ENCODE data around the gene NUTM2A.
"Not testable (repeated sequence)": the region's sequence is repeated elsewhere in the genome, so short reads cannot be mapped to it uniquely, and the experiment has no call there.

Gene NUTM2A

DNA sequence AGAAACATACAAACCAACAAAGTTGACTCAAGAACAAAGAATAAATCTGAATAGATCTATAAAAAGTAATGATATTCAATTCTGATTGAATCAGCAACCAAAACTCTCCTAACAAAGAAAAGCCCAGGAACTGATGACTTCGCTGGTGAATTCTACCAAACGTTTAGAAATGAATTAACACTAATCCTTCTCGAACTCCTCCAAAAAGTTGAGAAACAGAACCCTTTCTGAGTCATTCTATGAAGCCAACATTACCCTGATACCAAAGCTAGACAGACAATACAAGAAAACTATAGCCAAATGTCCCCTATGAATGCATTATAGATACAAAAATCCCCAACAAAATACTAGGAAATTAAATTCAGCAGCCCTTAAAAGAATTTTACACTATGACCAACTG, 16.9 kb downstream of the NUTM2A start:
- not testable (repeated sequence) for DNase-seq (ENCODE audit: low read depth); H3K4me3 ChIP-seq (ENCODE audit: low read depth, low read length)

DNA sequence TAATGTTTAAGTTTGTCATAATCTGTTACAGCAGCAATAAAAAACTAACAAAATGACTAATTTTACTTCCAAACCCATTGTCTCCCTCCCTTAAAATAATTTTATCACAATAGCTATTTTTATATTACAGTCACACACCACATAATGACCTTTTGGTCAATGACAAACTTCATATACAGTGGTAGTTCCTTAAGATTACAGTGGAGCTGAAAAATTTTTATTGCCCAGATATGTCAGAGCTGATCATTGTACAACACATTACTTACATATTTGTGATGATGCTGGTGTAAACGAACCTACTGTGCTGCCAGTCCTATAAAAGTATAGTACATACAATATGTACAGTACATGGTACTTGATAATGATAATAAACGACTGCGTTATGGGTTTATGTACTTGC, 22.1 kb downstream of the NUTM2A start:
- not testable (repeated sequence) for H3K4me3 ChIP-seq (ENCODE audit: low read depth, low read length)

DNA sequence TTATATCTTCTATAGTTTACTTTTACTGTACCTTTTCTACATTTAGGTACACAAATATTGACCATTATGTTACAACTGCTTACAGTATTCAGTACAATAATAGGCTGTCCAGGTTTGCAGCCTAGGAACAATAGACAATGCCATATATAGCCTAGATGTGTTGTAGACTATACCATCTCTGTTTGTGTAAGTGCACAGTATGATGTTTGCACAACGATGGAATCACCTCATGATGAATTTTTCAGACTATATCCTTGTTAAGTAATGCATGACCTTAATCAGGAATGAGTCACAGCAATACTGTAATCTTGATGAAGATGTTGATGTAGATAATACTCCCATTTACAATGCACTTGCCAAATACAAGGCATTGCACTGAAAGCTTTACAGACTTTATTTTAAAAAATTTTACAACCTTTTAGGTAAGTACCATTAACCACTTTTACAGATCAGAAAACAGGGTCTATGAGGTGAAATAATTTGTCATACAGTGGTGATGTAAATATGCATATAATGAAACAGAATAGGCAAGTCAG, 23.6 kb downstream of the NUTM2A start:
- not testable (repeated sequence) for DNase-seq (ENCODE audit: low read depth); H3K4me3 ChIP-seq (ENCODE audit: low read depth, low read length)

More for the DNA sequence above, 22.1 kb downstream of the NUTM2A start:
- not testable (repeated sequence) for DNase-seq (ENCODE audit: low read depth)

DNA sequence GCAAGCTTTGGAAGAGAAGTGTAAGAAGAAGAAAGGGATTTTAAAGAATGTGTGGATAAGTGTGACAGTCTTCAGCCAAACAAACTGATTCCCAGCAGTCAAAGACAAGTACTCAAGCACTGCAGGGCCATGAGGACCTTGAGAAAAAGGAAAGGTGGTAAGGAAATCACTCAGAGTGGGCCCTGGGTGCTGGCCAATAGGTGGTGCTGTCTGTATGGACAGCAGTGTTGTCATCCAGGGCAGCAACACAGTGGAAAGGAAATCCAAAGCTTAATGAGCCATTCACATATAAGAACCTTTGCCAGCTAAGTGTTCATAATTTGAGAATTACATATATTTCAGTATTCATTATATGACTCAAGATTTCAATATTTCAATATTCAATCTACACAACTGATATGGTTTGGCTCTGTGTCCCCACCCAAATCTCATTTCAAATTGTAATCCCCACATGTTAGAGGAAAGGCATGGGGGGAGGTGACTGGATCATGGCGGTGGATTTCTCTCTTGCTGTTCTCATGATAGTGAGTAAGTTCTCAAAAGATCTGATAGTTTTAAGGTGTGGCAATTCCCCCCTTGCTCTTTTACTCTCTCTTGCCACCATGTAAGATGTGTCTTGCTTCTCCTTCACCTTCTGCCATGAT, 55.6 kb downstream of the NUTM2A start:
- DNase-seq (ENCODE audit: low read depth); H3K4me3 ChIP-seq (ENCODE audit: low read depth, low read length): not testable (repeated sequence)
